Measurements from ENCODE around the gene MELTF.

DNA sequence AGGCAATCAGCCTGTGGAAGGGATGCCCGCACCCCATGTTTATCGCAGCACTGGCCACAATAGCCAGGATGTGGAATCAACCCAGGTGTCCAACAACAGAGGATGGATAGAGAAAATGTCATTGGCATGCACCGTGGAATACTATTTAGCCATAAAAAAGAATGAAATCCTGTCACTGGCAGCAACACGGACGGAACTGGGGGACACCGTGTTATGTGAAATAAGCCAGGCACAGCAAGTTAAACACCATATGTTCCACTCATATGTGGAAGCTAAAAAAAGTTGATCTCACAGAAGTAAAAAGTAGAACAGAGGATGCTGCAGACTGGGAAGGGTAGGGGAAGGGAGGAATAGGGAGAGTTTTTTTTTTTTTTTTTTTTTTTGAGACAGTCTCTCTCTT is 15.6 kb downstream of the MELTF start:
- TF ChIP-seq CTCF (IDR thresholded peaks at IDR 0.05) (no peak), TCF7L2 (IDR thresholded peaks at IDR 0.05; ENCODE audit: low read depth, low read length) (no peak), POLR2AphosphoS5 (IDR thresholded peaks at IDR 0.05; ENCODE audit: low read depth, low read length) (no peak)

Measured in Panc1 (cell line).